Measurements from ENCODE around the gene NMNAT2.
"Not testable (repeated sequence)": the region's sequence is repeated elsewhere in the genome, so short reads cannot be mapped to it uniquely, and the experiment has no call there.

NMNAT2 gene

GRCh38 chr1:183423541-183423940 is 5.4 kb upstream of the NMNAT2 start:
- no peak for FAIRE-seq
- no peak for DNase-seq (ENCODE audit: extremely low spot score, insufficient read length, low read depth)

- no peak for DNase-seq (ENCODE audit: extremely low spot score, insufficient read length, low read depth)
- FAIRE-seq = no peak
These were observed 1.2 kb upstream of the NMNAT2 start for GRCh38 chr1:183419399-183419798.

GRCh38 chr1:183418696-183419095 is 516 bp upstream of the NMNAT2 start:
- FAIRE-seq (no peak), DNase-seq (ENCODE audit: extremely low spot score, insufficient read length, low read depth) (no peak)

GRCh38 chr1:183416850-183417771 is 1.1 kb downstream of the NMNAT2 start:
- no peak for DNase-seq (ENCODE audit: extremely low spot score, insufficient read length, low read depth)
- no peak for FAIRE-seq

- no peak for FAIRE-seq
These were observed 3.8 kb downstream of the NMNAT2 start for GRCh38 chr1:183414365-183414764.

GRCh38 chr1:183411091-183411490 is 7.1 kb downstream of the NMNAT2 start:
- DNase-seq (ENCODE audit: extremely low spot score, insufficient read length, low read depth) = no peak
- no peak for FAIRE-seq

More at GRCh38 chr1:183414365-183414764, 3.8 kb downstream of the NMNAT2 start:
- no peak for DNase-seq (ENCODE audit: extremely low spot score, insufficient read length, low read depth)

- no peak for FAIRE-seq
These were observed 10.2 kb downstream of the NMNAT2 start for GRCh38 chr1:183407961-183408360.

GRCh38 chr1:183407474-183407873 is 10.7 kb downstream of the NMNAT2 start:
- DNase-seq (ENCODE audit: extremely low spot score, insufficient read length, low read depth) = no peak
- no peak for FAIRE-seq

More at GRCh38 chr1:183407961-183408360, 10.2 kb downstream of the NMNAT2 start:
- no peak for DNase-seq (ENCODE audit: extremely low spot score, insufficient read length, low read depth)

- no peak for DNase-seq (ENCODE audit: extremely low spot score, insufficient read length, low read depth)
- no peak for FAIRE-seq
These were observed 13.7 kb downstream of the NMNAT2 start for GRCh38 chr1:183404476-183404875.

GRCh38 chr1:183403498-183403897 is 14.7 kb downstream of the NMNAT2 start:
- FAIRE-seq (no peak), DNase-seq (ENCODE audit: extremely low spot score, insufficient read length, low read depth) (no peak)

GRCh38 chr1:183401565-183401964 is 16.6 kb downstream of the NMNAT2 start:
- not testable (repeated sequence) for FAIRE-seq; DNase-seq (ENCODE audit: extremely low spot score, insufficient read length, low read depth)

- DNase-seq (ENCODE audit: extremely low spot score, insufficient read length, low read depth) = no peak
- FAIRE-seq = no peak
These were observed 23.7 kb downstream of the NMNAT2 start for GRCh38 chr1:183394435-183394834.

GRCh38 chr1:183391863-183392262 is 26.3 kb downstream of the NMNAT2 start:
- DNase-seq (ENCODE audit: extremely low spot score, insufficient read length, low read depth) (no peak), FAIRE-seq (no peak)

GRCh38 chr1:183390561-183390960 is 27.6 kb downstream of the NMNAT2 start:
- no peak for DNase-seq (ENCODE audit: extremely low spot score, insufficient read length, low read depth)
- no peak for FAIRE-seq

- DNase-seq (ENCODE audit: extremely low spot score, insufficient read length, low read depth) = no peak
- no peak for FAIRE-seq
These were observed 29.4 kb downstream of the NMNAT2 start for GRCh38 chr1:183388735-183389134.

- DNase-seq (ENCODE audit: extremely low spot score, insufficient read length, low read depth) = no peak
- no peak for FAIRE-seq
These were observed 32.6 kb downstream of the NMNAT2 start for GRCh38 chr1:183385340-183386144.

- DNase-seq (ENCODE audit: extremely low spot score, insufficient read length, low read depth) = no peak
- no peak for FAIRE-seq
These were observed 38.2 kb downstream of the NMNAT2 start for GRCh38 chr1:183379951-183380350.

- FAIRE-seq = no peak
- no peak for DNase-seq (ENCODE audit: extremely low spot score, insufficient read length, low read depth)
These were observed 42.8 kb downstream of the NMNAT2 start for GRCh38 chr1:183375381-183375780.

- FAIRE-seq = no peak
These were observed 43.4 kb downstream of the NMNAT2 start for GRCh38 chr1:183374825-183375224.

GRCh38 chr1:183372586-183373230 is 45.5 kb downstream of the NMNAT2 start:
- FAIRE-seq (no peak), DNase-seq (ENCODE audit: extremely low spot score, insufficient read length, low read depth) (no peak)

More at GRCh38 chr1:183374825-183375224, 43.4 kb downstream of the NMNAT2 start:
- no peak for DNase-seq (ENCODE audit: extremely low spot score, insufficient read length, low read depth)

Data from GM18507 (cell line).